C4-2B (cell line): ENCODE results near the gene LIMCH1.

ENCODE experiments used
- CTCF ChIP-seq: fragments of 450-650 bp; conservative IDR thresholded peaks from 2 replicates; pipeline ENCODE4 v1.5.1; 2017; ENCODE audit warnings: mild to moderate bottlenecking
- ZFX ChIP-seq: fragments of 450-650 bp; IDR thresholded peaks from 2 replicates; pipeline ENCODE4 v1.6.1; 2017

GRCh38 chr4:41610474-41610873, 72.5 kb downstream of the LIMCH1 start:
- TF ChIP-seq CTCF: no peak
- TF ChIP-seq ZFX: no peak
